Esophagus squamous epithelium (tissue), 4 donors: ENCODE data around the gene GNG14.

Experiments
- POLR2A ChIP-seq, 4 donors: fragments of 450-650 bp; IDR thresholded peaks; one replicate each; pipeline ENCODE4 v1.6.1; 2017; ENCODE audit warnings: antibody characterized with exemption in 4 of 4, mild to moderate bottlenecking in 4 of 4, moderate library complexity in 3 of 4
- TF ChIP-seq, protein P1 (sequence below), 6 experiments: fragments of 450-650 bp in 4 of 6; fragments of 200-600 bp in 2 of 6; sonication (generic) in 2 of 6; IDR thresholded peaks; one replicate each; pipeline ENCODE4 v1.5.1; 2016 to 2019; ENCODE audit warnings: antibody characterized with exemption in 6 of 6, mild to moderate bottlenecking in 4 of 6, moderate library complexity in 4 of 6

DNA sequence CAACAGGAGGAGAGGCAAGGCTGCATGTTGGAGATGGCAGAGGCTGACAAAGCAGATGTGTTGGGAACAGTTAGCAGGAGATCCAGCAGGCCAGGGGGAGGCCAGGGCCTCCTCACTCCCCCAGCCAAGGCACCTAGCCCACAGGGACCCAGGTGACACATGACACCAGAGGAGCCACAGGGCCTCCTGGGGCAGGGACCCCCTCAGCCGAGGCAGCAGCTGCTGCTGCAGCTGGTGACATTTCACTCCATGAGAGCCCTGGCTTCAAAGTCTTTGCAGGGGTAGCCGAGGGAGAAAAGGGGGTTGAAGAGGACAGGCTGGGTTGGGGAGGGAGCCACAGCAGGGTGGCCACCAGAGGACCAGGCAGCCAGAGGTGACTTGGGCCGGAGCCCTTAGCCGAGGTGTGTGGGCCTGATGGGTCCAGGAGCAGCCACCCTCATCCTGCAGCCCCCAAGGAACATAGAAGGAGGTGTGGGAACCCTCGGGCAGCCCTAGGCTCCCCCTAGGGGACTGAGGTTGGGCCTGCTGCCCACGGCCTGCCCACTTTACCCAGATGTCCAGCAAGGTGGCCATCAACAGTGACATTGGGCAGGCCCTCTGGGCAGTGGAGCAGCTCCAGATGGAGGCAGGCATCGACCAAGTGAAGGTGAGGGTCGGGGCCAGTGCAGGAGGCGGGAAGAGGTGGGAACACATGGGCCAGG, at the start of gene GNG14:
- TF ChIP-seq, protein P1, sequence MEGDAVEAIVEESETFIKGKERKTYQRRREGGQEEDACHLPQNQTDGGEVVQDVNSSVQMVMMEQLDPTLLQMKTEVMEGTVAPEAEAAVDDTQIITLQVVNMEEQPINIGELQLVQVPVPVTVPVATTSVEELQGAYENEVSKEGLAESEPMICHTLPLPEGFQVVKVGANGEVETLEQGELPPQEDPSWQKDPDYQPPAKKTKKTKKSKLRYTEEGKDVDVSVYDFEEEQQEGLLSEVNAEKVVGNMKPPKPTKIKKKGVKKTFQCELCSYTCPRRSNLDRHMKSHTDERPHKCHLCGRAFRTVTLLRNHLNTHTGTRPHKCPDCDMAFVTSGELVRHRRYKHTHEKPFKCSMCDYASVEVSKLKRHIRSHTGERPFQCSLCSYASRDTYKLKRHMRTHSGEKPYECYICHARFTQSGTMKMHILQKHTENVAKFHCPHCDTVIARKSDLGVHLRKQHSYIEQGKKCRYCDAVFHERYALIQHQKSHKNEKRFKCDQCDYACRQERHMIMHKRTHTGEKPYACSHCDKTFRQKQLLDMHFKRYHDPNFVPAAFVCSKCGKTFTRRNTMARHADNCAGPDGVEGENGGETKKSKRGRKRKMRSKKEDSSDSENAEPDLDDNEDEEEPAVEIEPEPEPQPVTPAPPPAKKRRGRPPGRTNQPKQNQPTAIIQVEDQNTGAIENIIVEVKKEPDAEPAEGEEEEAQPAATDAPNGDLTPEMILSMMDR (IDR thresholded peaks at IDR 0.05) = no peak
- no peak for TF ChIP-seq POLR2A (IDR thresholded peaks at IDR 0.05)
